ENCODE measurements around the gene CDH12.

DNA sequence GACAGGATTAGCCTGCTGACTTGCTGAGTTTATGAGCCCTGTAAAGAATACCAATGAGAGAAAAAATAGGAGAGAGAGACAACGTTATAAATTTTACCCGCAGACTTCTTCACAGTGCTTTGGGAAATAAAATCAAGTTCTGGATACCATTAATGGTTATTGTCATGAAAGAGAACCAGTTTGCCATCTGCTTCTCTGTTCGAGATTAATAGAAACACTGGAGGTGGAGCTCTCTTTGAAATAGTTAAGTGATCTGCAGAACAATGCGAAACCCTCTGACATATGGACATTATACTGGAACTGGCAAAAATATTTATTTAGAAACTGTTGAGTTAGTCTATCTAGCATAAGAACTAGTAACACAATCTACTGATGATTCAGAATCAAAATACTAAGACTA is 500.7 kb downstream of the CDH12 start:
- TF ChIP-seq, protein P1, sequence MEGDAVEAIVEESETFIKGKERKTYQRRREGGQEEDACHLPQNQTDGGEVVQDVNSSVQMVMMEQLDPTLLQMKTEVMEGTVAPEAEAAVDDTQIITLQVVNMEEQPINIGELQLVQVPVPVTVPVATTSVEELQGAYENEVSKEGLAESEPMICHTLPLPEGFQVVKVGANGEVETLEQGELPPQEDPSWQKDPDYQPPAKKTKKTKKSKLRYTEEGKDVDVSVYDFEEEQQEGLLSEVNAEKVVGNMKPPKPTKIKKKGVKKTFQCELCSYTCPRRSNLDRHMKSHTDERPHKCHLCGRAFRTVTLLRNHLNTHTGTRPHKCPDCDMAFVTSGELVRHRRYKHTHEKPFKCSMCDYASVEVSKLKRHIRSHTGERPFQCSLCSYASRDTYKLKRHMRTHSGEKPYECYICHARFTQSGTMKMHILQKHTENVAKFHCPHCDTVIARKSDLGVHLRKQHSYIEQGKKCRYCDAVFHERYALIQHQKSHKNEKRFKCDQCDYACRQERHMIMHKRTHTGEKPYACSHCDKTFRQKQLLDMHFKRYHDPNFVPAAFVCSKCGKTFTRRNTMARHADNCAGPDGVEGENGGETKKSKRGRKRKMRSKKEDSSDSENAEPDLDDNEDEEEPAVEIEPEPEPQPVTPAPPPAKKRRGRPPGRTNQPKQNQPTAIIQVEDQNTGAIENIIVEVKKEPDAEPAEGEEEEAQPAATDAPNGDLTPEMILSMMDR (IDR thresholded peaks at IDR 0.05 in 4 of 5, conservative IDR thresholded peaks at IDR 0.05 in 1 of 5) = no peak
- TF ChIP-seq POLR2A (IDR thresholded peaks at IDR 0.05) = no peak

Data from gastrocnemius medialis (tissue), 4 donors.